PFSK-1 (cell line): ENCODE measurements around the gene CYP4A11.

Experiments used
- FOXP2 ChIP-seq: optimal IDR thresholded peaks from 2 replicates; pipeline ENCODE3; 2011; ENCODE audit warnings: borderline replicate concordance, control low read depth, inconsistent platforms; ENCODE audit not compliant: insufficient read depth; ENCODE audit errors: extremely low read length, extremely low read depth
- POLR2AphosphoS5 ChIP-seq: IDR thresholded peaks from 2 replicates; pipeline ENCODE4 v1.6.1; 2012; ENCODE audit warnings: low read depth, mild to moderate bottlenecking, control low read depth, low read length, moderate library complexity
- SIN3A ChIP-seq: IDR thresholded peaks from 2 replicates; pipeline ENCODE4 v1.6.1; 2012; ENCODE audit warnings: mild to moderate bottlenecking, low read length, moderate library complexity, borderline replicate concordance; ENCODE audit not compliant: insufficient read depth
- TAF1 ChIP-seq: IDR thresholded peaks from 2 replicates; pipeline ENCODE4 v1.6.1; 2012; ENCODE audit warnings: low read length, control low read depth, borderline replicate concordance; ENCODE audit not compliant: insufficient read depth
- TF ChIP-seq, protein P1 (sequence below), 2 experiments: IDR thresholded peaks; 2 replicates each; pipeline versions ENCODE4 v1.6.1 to v1.8.0; 2011 to 2012; ENCODE audit warnings: low read depth in 2 of 2, low read length in 2 of 2, control low read depth in 1 of 2, inconsistent platforms in 1 of 2, mild to moderate bottlenecking in 1 of 2, moderate library complexity in 1 of 2; ENCODE audit not compliant: insufficient read depth in 1 of 2

The CYP4A11 gene

DNA sequence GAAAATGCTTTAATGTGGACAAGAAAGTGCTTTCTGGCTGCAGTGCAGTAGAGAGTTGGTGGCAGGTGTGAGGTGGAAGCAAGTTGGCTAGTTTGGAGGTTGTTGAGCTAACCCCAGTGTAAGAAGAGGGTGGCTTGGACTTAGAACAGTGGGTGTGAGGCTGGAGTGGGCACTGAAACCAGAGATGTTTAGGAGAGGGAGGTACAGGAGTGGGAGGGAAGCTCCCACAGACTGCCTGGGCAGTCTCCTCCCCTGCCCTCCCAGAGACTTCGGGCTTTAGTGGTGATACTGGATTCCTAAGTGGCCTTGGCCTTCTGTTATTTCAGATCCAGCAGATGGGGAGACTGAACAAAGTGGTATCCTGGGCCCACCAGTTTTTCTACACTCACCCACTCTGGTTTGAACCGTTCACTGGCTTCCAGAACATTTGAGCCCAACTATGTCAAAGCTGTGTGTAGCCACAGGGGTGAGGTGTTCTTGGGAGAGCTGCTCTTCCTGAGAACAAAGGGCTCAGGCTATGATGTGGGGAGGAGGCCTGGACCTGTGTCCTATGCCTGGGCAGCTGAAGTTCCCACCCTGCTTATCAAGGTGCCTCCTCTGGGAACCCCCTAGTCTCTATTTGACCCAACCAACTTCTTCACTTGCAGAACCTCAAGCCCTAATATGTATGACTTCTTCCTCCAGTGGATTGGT is 19.9 kb upstream of the CYP4A11 start:
- TF ChIP-seq POLR2AphosphoS5 (no peak), SIN3A (no peak)
- TF ChIP-seq, protein P1, sequence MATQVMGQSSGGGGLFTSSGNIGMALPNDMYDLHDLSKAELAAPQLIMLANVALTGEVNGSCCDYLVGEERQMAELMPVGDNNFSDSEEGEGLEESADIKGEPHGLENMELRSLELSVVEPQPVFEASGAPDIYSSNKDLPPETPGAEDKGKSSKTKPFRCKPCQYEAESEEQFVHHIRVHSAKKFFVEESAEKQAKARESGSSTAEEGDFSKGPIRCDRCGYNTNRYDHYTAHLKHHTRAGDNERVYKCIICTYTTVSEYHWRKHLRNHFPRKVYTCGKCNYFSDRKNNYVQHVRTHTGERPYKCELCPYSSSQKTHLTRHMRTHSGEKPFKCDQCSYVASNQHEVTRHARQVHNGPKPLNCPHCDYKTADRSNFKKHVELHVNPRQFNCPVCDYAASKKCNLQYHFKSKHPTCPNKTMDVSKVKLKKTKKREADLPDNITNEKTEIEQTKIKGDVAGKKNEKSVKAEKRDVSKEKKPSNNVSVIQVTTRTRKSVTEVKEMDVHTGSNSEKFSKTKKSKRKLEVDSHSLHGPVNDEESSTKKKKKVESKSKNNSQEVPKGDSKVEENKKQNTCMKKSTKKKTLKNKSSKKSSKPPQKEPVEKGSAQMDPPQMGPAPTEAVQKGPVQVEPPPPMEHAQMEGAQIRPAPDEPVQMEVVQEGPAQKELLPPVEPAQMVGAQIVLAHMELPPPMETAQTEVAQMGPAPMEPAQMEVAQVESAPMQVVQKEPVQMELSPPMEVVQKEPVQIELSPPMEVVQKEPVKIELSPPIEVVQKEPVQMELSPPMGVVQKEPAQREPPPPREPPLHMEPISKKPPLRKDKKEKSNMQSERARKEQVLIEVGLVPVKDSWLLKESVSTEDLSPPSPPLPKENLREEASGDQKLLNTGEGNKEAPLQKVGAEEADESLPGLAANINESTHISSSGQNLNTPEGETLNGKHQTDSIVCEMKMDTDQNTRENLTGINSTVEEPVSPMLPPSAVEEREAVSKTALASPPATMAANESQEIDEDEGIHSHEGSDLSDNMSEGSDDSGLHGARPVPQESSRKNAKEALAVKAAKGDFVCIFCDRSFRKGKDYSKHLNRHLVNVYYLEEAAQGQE (IDR thresholded peaks at IDR 0.05; ENCODE audit: insufficient read depth in 1 of 2, low read depth in 2 of 2, low read length in 2 of 2), result no peak

- TF ChIP-seq SIN3A, result no peak
- TF ChIP-seq POLR2AphosphoS5, result no peak
- TF ChIP-seq TAF1, result no peak
- TF ChIP-seq, protein P1 (IDR thresholded peaks at IDR 0.05; ENCODE audit: insufficient read depth in 1 of 2, low read depth in 2 of 2, low read length in 2 of 2), result no peak
- no peak for TF ChIP-seq FOXP2
Observed at GRCh38 chr1:46960250-46960649, 19.0 kb upstream of the CYP4A11 start.

GRCh38 chr1:46948629-46949416 is 7.5 kb upstream of the CYP4A11 start:
- TF ChIP-seq SIN3A (no peak), POLR2AphosphoS5 (no peak), TAF1 (no peak), FOXP2 (no peak)
- TF ChIP-seq, protein P1 (IDR thresholded peaks at IDR 0.05; ENCODE audit: insufficient read depth in 1 of 2, low read depth in 2 of 2, low read length in 2 of 2), result no peak

DNA sequence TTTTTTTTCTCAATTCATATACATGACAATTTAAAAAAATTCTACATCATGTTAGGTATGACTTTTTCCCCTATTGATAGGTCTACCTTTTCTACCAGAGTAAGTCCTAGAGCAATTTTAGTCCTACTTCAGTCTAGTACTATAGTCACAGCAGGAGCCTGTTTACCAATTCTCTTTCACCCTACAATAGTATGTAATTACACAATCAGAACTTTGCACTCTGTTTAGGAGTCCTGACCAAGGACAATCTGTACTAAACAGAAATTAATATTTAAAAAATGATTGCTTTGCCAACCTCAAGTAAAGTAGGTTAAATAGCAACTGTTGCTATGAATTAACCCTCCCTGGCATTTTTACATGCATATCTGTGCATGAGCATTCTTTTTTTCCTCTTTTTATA is 810 bp upstream of the CYP4A11 start:
- no peak for TF ChIP-seq TAF1
- no peak for TF ChIP-seq FOXP2
- no peak for TF ChIP-seq SIN3A
- TF ChIP-seq, protein P1 (IDR thresholded peaks at IDR 0.05; ENCODE audit: insufficient read depth in 1 of 2, low read depth in 2 of 2, low read length in 2 of 2), result no peak
- TF ChIP-seq POLR2AphosphoS5, result no peak

GRCh38 chr1:46940307-46940706 is 969 bp downstream of the CYP4A11 start:
- TF ChIP-seq, protein P1 (IDR thresholded peaks at IDR 0.05; ENCODE audit: insufficient read depth in 1 of 2, low read depth in 2 of 2, low read length in 2 of 2), result no peak
- TF ChIP-seq SIN3A (no peak), FOXP2 (no peak), POLR2AphosphoS5 (no peak), TAF1 (no peak)
